ENCODE results near the gene PIRT. TPM values are rescaled to one million over a fixed set of nuclear protein-coding genes. Genes with fewer than 3 reads are reported as not detected.

Gene PIRT
- polyA plus RNA-seq, 1 of the 3 experiments (the other 2 are of a cell fraction), result not detected

DNA sequence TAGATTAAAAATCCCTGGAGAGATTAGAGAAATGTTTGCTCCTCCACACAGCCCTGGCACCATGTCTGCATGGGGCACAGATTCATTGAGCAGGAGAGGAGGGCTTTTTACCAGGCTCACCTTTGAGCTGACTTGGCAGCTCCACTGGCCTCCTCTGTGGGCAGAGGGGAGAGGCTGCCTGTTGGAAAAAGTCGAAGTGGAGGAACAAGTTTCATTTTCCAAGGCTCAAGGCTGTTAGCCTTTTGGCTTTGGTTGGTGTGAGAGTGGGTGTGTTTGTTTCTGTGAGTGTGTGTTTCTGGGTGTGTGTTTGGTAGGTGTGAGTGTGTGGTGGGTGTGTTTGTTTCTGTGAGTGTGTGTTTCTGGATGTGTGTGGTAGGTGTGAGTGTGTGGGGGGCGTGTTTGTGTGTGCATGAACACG lies 39.5 kb downstream of the PIRT start:
- WGBS (ENCODE audit: low lambda C conversion rate), result 16% methylated on average over 3 of the region's 3 CpGs
- DNase-seq, result no peak
- Histone ChIP-seq H2AFZ (ENCODE audit: low read depth) (no peak overlapping the region), H3K9me2 (no peaks in the 10 kb centered on the region), H3F3A (replicated peaks; ENCODE audit: insufficient read depth) (no peaks in the 10 kb centered on the region), H3K9me3 (no peaks in the 10 kb centered on the region), H3K4me3 (ENCODE audit: low read depth in 2 of 2, low read length in 1 of 2) (no peak overlapping the region), H3K79me2 (ENCODE audit: insufficient read depth) (no peaks in the 10 kb centered on the region), H3K27me3 (ENCODE audit: insufficient read depth) (no peaks in the 10 kb centered on the region), H3K4me1 (ENCODE audit: control insufficient read depth in 1 of 2, insufficient read depth in 2 of 2, low read depth in 1 of 2, low read length in 1 of 2) (peaks cover 0 to 3% of the 10 kb centered on the region in 2 experiments; a peak in 1 of 4 replicates), H4K20me1 (ENCODE audit: insufficient read depth) (no peaks in the 10 kb centered on the region), H3K27ac (ENCODE audit: low read depth in 2 of 2, low read length in 1 of 2) (no peak overlapping the region), H3K36me3 (replicated peaks in 1 of 2; ENCODE audit: control insufficient read depth in 1 of 2, insufficient read depth in 2 of 2, low read length in 1 of 2) (no peaks in the 10 kb centered on the region), H3K4me2 (no peak overlapping the region), H3K9ac (no peak overlapping the region)
- CTCF ChIA-PET, result interaction anchor here (1.1 to 1.6 kb wide), 2 partner anchors 86 to 115 kb away, joined by 3 to 4 read pairs; no protein-coding TSS in a partner anchor
- TF ChIP-seq NRF1 (IDR thresholded peaks at IDR 0.05; ENCODE audit: low read depth, low read length) (no peak), REST (IDR thresholded peaks at IDR 0.05; ENCODE audit: low read depth, low read length) (no peak), GABPA (IDR thresholded peaks at IDR 0.05; ENCODE audit: low read depth) (no peak), YY1 (IDR thresholded peaks at IDR 0.05; ENCODE audit: low read depth) (no peak), FOXJ3 (CRISPR knock-in tag; IDR thresholded peaks at IDR 0.05) (no peak), CHD2 (IDR thresholded peaks at IDR 0.05; ENCODE audit: low read length, partially characterized antibody) (no peak), EP300 (IDR thresholded peaks at IDR 0.05; ENCODE audit: borderline replicate concordance in 1 of 2, low read depth in 1 of 2, low read length in 1 of 2) (no peak), MXI1 (IDR thresholded peaks at IDR 0.05; ENCODE audit: low read depth, low read length) (no peak), POLR2AphosphoS5 (IDR thresholded peaks at IDR 0.05; ENCODE audit: low read depth, low read length) (no peak), PBX3 (IDR thresholded peaks at IDR 0.05) (no peak), ELF1 (IDR thresholded peaks at IDR 0.05) (no peak), RAD21 (IDR thresholded peaks at IDR 0.05; ENCODE audit: low read length) (no peak), NFIC (IDR thresholded peaks at IDR 0.05; ENCODE audit: borderline replicate concordance) (no peak), RFX5 (IDR thresholded peaks at IDR 0.05; ENCODE audit: low read length) (no peak), SIN3A (IDR thresholded peaks at IDR 0.05; ENCODE audit: borderline replicate concordance, low read depth, low read length) (no peak)
- TF ChIP-seq, protein P1, sequence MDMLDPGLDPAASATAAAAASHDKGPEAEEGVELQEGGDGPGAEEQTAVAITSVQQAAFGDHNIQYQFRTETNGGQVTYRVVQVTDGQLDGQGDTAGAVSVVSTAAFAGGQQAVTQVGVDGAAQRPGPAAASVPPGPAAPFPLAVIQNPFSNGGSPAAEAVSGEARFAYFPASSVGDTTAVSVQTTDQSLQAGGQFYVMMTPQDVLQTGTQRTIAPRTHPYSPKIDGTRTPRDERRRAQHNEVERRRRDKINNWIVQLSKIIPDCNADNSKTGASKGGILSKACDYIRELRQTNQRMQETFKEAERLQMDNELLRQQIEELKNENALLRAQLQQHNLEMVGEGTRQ (IDR thresholded peaks at IDR 0.05; ENCODE audit: borderline replicate concordance, low read depth, low read length), result no peak
- TF ChIP-seq, protein P2, sequence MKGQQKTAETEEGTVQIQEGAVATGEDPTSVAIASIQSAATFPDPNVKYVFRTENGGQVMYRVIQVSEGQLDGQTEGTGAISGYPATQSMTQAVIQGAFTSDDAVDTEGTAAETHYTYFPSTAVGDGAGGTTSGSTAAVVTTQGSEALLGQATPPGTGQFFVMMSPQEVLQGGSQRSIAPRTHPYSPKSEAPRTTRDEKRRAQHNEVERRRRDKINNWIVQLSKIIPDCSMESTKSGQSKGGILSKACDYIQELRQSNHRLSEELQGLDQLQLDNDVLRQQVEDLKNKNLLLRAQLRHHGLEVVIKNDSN (IDR thresholded peaks at IDR 0.05; ENCODE audit: borderline replicate concordance, low read depth), result no peak
- TF ChIP-seq, protein P3, sequence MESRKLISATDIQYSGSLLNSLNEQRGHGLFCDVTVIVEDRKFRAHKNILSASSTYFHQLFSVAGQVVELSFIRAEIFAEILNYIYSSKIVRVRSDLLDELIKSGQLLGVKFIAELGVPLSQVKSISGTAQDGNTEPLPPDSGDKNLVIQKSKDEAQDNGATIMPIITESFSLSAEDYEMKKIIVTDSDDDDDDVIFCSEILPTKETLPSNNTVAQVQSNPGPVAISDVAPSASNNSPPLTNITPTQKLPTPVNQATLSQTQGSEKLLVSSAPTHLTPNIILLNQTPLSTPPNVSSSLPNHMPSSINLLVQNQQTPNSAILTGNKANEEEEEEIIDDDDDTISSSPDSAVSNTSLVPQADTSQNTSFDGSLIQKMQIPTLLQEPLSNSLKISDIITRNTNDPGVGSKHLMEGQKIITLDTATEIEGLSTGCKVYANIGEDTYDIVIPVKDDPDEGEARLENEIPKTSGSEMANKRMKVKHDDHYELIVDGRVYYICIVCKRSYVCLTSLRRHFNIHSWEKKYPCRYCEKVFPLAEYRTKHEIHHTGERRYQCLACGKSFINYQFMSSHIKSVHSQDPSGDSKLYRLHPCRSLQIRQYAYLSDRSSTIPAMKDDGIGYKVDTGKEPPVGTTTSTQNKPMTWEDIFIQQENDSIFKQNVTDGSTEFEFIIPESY (IDR thresholded peaks at IDR 0.05; ENCODE audit: borderline replicate concordance, low read depth), result no peak
- POLR2A ChIA-PET, result no interaction called here
